CD4-positive, alpha-beta T cell treated with Interleukin-12 subunit alpha and Interleukin-12 subunit beta, for 1 hour (primary cell): ENCODE measurements around the gene CASD1.

Source experiments
- DNase-seq: peaks from one replicate; pipeline ENCODE4 v3.0.0-alpha.2; 2020

The CASD1 gene

GRCh38 chr7:94509264-94509886 is at the start of gene CASD1:
CASD1 (plus strand) TSS chr7:94509809; CDS start chr7:94510085, 276 bp downstream.
- peak; percentile 74 for DNase-seq

- no peak for DNase-seq
Observed at GRCh38 chr7:94466516-94466915, 43.1 kb upstream of the CASD1 start.

- DNase-seq, result no peak
Observed at GRCh38 chr7:94471604-94472003, 38.0 kb upstream of the CASD1 start.

GRCh38 chr7:94472608-94473007 is 37.0 kb upstream of the CASD1 start:
- no peak for DNase-seq

- DNase-seq, result no peak
Observed at GRCh38 chr7:94476251-94476840, 33.3 kb upstream of the CASD1 start.

- no peak for DNase-seq
Observed at GRCh38 chr7:94477878-94478277, 31.7 kb upstream of the CASD1 start.

GRCh38 chr7:94478648-94479214 is 30.9 kb upstream of the CASD1 start:
- no peak for DNase-seq

GRCh38 chr7:94481279-94481678 is 28.3 kb upstream of the CASD1 start:
- DNase-seq, result no peak

GRCh38 chr7:94482796-94483195 is 26.8 kb upstream of the CASD1 start:
- DNase-seq, result no peak

- no peak for DNase-seq
Observed at GRCh38 chr7:94483843-94484242, 25.8 kb upstream of the CASD1 start.

GRCh38 chr7:94486216-94486615 is 23.4 kb upstream of the CASD1 start:
- DNase-seq, result no peak

- no peak for DNase-seq
Observed at GRCh38 chr7:94491410-94491809, 18.2 kb upstream of the CASD1 start.

- no peak for DNase-seq
Observed at GRCh38 chr7:94492601-94493000, 17.0 kb upstream of the CASD1 start.

- DNase-seq, result no peak
Observed at GRCh38 chr7:94497874-94498670, 11.5 kb upstream of the CASD1 start.

- no peak for DNase-seq
Observed at GRCh38 chr7:94498918-94499317, 10.7 kb upstream of the CASD1 start.

- no peak for DNase-seq
Observed at GRCh38 chr7:94507462-94507861, 2.1 kb upstream of the CASD1 start.

GRCh38 chr7:94507962-94508361 is 1.6 kb upstream of the CASD1 start:
- no peak for DNase-seq

GRCh38 chr7:94509887-94510581 is 425 bp downstream of the CASD1 start:
- DNase-seq, result peak; percentile 71

- DNase-seq, result peak; percentile 38
Observed at GRCh38 chr7:94510582-94511496, 1.2 kb downstream of the CASD1 start.

- no peak for DNase-seq
Observed at GRCh38 chr7:94511718-94512117, 2.1 kb downstream of the CASD1 start.

- no peak for DNase-seq
Observed at GRCh38 chr7:94512735-94513564, 3.3 kb downstream of the CASD1 start.
